SKM-1 (cell line): ENCODE results near the gene HDDC2.
"Not testable (repeated sequence)": the region's sequence is repeated elsewhere in the genome, so short reads cannot be mapped to it uniquely, and the experiment has no call there.

Experiments used
- DNase-seq: peaks from one replicate; lab custom pipeline; 2025; ENCODE audit not compliant: unreplicated experiment; lab: John Stamatoyannopoulos, UW

The HDDC2 gene

GRCh38 chr6:125307150-125307838 lies 5.5 kb upstream of the HDDC2 start:
- DNase-seq: no peak

GRCh38 chr6:125306756-125307149 lies 5.0 kb upstream of the HDDC2 start:
- no peak for DNase-seq

DNA sequence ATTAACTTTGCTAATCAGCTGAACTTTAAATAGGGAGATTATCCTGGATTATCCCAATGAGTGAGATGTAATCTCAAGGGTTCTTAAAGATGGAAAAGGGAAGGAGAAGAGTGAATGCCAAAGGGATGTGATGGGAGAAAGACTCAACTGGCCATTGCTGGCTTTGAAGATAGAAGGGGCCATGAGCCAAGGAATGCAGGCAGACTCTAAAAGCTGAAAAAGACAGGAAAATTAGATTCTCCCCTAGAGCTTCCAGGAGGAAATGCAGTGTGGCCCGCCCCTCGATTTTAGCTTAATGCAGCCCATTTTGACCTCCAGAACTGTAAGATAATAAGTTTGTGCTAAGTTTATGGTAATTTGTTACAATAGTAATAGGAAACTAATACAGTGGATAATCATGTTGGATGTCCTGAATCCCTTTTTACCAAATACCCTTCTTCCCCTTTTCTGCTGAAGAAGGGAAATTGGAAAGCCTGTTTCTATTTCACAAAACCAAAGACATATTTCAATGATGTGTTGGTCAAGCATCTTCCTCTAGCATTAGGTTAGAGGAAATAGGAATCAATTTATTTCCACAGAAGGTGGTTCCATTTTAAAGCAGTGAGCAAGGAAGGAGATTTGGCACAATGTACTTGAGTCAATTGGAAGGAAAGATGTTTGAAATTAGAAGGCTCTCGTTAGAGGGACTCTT lies 3.3 kb upstream of the HDDC2 start:
- no peak for DNase-seq

- no peak for DNase-seq
These were observed 1.7 kb upstream of the HDDC2 start for GRCh38 chr6:125303512-125303854.

GRCh38 chr6:125302840-125303511 lies 1.2 kb upstream of the HDDC2 start:
- no peak for DNase-seq

- no peak for DNase-seq
These were observed 754 bp downstream of the HDDC2 start for GRCh38 chr6:125300992-125301434.

DNA sequence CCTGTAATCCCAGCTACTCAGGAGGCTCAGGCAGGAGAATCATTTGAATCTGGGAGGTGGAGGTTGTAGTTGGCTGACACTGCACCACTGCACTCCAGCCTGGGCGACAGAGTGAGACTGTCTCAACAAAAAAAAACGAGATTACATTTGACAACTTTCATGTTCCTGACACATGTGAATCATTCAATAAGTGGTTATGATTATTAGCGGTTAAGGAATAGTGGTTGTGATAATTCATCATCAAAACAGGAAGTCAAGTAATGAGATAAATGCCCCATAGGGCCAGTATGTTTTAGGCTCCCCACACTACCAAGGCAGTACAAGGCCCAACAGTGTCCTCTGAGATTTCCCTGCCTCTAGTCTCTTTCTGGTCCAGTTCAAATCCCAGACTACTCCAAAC lies 2.5 kb downstream of the HDDC2 start:
- no peak for DNase-seq

- no peak for DNase-seq
These were observed 5.3 kb downstream of the HDDC2 start for GRCh38 chr6:125296471-125296870.

- DNase-seq: no peak
These were observed 6.8 kb downstream of the HDDC2 start for GRCh38 chr6:125294925-125295324.

- no peak for DNase-seq
These were observed 7.7 kb downstream of the HDDC2 start for GRCh38 chr6:125294036-125294435.

DNA sequence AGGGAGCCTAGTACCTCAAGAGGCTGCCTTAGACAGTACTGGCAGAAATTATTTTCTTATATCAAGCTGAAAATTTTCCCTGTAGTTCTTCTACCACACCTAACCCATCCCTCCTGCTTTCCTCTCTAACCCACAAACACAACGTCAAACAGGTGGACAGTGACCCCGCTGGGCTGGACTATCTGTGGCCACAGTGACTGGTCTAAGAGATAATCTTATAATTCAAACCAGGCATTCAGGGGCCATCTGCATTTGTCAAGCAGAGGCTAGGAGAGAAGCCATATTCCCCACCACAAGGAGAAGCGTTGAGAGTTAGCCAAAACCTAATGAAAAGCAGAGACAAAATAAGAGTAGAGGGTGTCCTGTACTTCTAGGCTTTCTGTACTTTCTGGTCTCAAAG lies 8.2 kb downstream of the HDDC2 start:
- DNase-seq: no peak

DNA sequence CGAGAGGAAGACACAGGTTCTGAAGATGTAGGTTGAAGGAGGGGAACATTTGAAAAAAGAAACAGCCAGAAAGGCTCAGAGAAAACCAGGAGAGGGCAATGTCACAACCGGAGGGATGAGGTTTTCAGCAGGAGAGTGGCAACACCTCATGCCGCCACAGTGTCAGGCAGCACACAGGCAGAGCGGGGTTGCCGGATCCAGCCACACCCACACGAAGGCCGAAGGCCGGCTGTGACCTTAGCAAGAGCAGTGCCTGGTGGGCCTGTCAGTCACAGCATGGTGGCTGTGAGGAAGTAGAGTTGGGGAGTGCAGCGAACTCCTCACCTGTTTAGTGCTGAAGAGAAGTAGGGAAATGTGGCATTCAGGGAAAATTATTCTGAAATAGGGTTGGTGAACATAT lies 14.0 kb downstream of the HDDC2 start:
- DNase-seq: no peak

DNA sequence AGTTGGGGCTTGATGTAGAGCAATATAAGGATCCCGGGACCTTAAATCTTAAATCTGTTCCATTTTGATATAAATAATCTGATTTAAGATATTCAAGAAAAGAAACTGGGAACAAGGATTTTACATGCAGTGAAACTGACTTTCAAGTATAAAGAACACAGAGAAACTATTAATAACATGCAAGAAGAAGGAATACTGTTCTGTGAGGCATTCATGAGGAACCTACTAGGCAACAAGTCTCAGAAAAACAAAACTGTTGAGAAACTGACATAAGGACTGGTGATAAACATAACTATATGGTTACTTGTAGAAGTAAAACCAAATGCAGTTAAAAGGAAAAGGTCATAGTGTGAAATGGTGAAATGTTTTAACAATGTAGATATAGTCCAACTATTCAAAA lies 15.8 kb downstream of the HDDC2 start:
- no peak for DNase-seq

DNA sequence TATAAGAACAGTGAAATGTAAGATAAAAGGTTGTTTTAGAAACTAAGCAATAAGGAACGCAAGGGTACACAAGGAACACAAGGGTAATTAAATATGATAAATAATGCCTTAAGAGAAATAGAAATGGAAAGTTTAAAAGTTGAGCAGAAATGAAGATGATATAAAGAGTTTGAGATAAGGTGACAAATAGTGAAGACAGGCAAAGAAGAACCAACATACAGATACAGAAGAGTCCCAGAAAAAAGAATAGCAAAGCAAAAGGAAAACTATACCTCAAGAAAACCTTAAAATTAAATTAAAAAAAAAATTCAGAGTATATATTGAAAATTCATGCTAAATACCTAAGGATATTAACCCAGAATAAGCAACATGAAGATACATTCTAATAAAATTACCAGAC lies 16.4 kb downstream of the HDDC2 start:
- no peak for DNase-seq

DNA sequence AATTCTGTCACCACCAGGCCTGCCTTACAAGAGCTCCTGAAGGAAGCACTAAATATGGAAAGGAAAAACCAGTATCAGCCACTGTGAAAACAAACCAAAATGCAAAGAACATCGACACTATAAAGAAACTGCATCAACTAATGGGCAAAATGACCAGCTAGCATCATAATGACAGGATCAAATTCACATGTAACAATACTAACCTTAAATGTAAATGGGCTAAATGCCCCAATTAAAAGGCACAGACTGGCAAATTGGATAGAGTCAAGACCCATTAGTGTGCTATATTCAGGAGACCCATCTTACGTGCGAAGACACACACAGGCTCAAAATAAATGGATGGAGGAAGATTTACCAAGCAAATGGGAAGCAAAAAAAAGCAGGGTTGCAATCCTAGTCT lies 19.3 kb downstream of the HDDC2 start:
- not testable (repeated sequence) for DNase-seq

DNA sequence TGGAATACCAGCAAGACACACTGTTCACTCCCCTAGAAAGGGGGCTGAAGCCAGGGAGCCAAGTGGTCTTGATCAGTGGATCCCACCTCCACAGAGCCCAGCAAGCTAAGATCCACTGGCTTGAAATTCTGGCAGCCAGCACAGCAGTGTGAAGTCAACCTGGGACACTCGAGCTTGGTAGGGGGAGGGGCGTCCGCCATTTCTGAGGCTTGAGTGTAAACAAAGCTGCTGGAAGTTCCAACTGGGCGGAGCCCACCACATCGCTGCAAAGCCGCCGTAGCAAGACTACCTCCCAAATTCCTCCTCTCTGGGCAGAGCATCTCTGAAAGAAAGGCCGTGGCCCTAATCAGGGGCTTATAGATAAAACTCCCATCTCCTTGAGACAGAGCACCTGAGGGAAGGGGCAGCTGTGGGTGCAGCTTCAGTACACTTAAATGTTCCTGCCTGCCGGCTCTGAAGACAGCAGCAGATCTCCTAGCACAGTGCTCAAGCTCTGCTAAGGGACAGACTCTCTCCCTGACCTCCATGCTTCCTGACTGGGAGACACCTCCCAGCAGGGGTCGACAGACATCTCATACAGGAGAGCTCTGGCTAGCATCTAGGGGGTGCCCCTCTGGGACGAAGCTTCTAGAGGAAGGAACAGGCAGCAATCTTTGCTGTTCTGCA lies 21.3 kb downstream of the HDDC2 start:
- not testable (repeated sequence) for DNase-seq

GRCh38 chr6:125279961-125280360 lies 21.8 kb downstream of the HDDC2 start:
- DNase-seq: no peak

DNA sequence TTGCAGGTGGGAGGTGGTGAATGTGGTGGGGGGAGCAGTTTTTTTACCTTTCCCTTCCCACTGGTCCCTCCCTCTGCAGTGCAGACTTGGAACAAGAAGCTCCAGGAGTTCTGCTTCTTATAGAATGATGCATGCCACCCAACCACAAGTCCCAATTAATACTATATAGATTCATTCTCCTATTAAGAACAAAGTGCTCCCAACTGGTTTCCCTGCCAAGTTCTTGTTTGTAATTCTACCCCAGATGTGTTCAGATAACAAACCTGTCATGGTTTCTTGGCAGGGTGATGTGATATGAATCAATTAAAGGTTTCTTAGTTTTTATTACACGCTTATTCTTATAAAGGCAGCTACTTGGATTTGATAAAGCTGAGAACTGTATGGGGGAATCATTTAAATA lies 23.9 kb downstream of the HDDC2 start:
- no peak for DNase-seq

DNA sequence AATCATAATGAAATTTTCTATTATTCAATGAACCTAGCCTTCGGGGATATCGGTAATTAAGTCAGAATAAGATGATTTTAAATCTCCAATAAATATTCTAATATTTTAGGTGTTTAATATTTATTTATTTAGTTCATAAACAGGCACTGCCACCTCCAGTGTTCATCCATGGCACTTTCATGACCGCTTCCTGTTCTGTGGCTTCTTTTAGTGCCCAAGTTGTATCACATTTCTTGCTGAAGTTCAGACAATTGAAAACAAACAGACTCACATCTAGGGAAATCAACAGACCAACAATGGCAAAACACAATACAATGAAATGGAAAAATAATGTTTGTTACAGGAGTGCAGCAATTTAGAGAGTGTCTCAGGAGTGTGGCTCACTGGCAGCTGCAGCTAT lies 26.0 kb downstream of the HDDC2 start:
- DNase-seq: no peak

GRCh38 chr6:125274935-125275334 lies 26.8 kb downstream of the HDDC2 start:
- DNase-seq: no peak

GRCh38 chr6:125273965-125274364 lies 27.8 kb downstream of the HDDC2 start:
- no peak for DNase-seq

DNA sequence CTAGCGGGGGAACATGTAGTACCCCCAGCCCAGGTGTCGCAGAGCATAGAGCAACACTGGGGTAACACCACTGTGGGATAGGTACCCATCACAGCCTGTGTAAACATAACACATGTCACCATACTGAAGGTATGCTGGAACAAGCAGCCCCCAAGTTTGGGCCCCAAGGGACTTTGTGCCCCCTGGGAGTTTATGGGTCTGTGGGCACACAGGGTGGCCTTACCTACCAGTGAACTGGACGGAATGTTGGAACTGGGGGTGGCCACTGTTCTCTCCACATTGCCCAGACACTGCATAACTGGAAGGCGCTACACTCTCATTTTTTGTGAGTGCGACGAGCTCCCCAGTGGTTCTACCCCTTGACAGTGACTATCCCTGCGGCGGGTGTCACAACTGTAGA lies 28.5 kb downstream of the HDDC2 start:
- DNase-seq: no peak
